Eye (tissue), 1 donor: ENCODE results near the gene NOPCHAP1.
A peak's percentile ranks its signal among the peaks of the same experiment; 100 is the strongest.
"Not testable (repeated sequence)": the region's sequence is repeated elsewhere in the genome, so short reads cannot be mapped to it uniquely, and the experiment has no call there.

Source experiments
- DNase-seq: peaks from one replicate; pipeline ENCODE4 v3.0.0-alpha.2; 2015

NOPCHAP1 gene, protein sequence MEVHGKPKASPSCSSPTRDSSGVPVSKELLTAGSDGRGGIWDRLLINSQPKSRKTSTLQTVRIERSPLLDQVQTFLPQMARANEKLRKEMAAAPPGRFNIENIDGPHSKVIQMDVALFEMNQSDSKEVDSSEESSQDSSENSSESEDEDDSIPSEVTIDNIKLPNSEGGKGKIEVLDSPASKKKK

DNA sequence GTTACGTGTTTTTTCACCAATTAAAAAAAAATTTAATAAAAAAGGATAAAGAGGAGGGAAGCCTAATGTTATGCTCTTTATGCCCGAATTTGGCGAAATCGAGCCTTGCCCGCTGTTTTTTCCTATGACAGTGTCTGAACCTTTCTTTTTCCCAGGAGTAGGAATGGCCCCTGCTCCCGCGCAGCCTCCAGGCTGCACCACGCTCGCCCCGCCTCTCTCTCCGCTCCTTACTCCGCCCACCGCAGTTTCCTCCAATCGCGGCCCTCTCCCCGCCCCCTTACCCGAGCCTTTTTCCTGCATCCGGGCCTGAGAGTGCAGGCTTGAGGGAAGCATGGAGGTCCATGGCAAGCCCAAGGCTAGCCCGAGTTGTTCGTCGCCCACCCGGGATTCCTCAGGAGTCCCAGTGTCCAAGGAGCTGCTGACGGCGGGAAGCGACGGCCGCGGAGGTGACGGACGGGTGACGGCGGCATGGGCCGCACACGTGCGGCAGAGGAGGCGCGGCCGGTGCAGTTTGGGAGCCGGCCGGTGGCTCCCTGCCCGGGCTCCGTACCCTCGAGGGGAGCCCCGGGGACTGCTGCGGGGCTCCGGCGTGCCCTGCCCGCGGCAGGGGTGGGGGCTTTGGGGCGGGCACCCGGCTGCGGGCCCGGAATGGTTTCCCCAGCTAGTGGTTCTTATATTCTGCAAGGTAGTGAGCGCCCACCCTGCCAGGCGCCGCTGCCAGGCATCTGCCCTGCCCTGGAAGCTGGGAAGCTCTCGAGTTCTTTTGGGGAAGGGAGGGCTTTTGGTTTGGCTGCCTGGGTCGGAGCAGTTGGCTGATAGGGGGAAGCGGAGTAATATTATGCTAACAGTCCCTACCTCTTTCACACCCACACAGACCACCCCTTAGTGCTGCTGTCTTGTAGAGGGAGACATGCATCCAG, at the start of gene NOPCHAP1:
Gene NOPCHAP1, plus strand, starts transcription at position 295 of the 920 bp plus-strand sequence. Its CDS starts 37 bp downstream, at position 332.
- DNase-seq: peak; percentile 97

DNA sequence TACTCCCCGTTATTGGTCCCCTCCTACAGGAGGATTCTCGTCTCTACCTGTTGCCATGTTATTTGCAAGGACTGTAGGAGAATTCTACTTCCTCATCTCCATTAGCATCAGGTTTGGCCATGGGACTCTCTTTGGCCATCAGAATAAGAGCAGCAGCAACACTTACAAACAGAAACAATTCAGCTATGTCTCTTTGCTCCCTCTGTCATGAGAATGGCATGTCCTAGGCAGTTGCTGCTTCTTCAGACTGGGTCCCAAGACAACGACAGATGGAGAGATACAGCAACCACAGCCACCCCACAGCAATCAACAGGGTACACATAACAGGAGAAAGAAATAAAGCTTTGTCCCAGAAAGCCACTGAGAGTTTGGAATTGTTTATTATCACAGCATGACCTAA, 47.7 kb upstream of the NOPCHAP1 start:
- DNase-seq: no peak

DNA sequence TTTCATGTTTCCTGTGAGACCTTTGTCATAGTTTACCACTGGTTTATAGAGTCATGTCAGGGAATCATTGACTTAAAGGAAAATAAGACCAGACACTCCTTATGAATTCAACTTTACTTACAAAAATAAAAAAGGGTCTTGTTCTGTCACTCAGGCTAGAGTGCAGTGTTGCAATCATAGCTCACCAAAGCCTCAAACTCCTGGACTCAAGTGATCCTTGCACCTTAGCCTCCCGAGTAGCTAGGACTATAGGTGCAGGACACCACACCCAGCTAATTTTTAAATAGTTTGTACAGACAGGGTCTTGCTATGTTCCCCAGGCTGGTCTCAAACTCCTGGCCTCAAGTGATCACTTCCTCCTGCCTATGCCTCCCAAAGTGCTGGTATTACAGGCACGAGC, 47.0 kb upstream of the NOPCHAP1 start:
- no peak for DNase-seq

DNA sequence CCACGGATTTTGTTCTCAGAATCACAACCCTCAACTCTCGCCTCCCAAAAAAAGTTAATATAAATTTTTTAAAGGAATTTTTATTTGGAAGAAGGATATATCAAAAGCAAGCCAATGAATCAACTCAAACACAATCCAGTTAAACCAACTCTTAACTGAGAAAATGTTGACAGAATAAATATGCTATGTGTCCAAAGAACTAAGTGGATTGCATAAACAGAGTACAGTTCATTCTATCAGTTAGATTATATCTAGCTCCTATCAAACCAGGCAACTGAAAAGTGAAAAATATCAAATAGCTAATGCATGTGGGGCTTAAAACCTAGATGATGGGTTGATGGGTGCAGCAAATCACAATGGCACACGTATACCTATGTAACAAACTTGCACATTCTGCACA, 44.7 kb upstream of the NOPCHAP1 start:
- no peak for DNase-seq

DNA sequence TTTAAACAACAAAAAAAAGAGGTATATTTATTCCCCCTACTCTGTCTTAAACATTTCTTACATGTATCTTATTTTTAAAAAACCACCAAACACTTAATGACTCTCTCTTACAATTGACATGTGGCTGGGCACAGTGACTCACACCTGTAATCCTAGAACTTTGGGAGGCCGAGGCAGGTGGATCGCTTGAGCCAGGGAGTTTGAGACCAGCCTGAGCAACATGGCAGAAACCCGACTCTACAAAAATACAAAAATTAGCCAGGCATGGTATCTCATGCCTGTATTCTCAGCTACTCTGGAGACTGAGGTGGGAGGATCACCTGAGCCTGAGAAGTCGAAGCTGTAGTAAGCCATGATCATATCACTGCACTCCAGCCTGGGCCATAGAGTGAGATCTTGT, 44.0 kb upstream of the NOPCHAP1 start:
- DNase-seq: no peak

DNA sequence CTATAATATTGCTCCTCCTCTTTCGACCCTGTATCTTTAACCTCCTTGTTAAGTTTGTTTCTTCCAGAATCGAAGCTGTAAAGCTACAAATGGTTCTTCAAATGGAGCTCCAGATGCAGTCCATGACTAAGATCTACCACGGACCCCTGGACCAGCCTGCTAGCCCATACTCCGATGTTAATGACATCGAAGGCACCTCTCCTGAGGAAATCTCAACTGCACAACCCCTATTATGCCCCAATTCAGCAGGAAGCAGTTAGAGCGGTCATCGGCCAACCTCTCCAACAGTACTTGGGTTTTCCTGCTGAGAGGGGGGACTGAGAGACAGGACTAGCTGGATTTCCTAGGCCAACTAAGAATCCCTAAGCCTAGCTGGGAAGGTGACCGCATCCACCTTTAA, 42.7 kb upstream of the NOPCHAP1 start:
- DNase-seq: not testable (repeated sequence)

DNA sequence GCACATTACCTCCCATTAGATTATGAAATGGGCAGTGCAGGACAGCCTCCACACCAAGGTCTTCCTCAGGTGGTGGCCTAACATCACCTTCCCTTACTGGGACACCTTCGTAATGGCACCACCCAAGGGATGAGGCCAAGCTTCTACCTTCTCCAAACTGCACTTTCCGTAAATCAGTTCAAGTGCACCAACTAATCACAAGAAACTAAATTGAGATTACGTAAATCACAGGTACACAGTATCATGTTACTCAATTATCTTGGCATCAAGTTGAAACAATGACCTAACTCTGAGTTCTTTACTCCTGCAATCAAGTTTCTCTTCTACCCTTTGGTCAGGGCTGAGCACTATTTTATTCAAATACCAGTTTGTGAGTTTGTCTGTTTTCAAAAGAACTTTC, 41.9 kb upstream of the NOPCHAP1 start:
- DNase-seq: no peak

DNA sequence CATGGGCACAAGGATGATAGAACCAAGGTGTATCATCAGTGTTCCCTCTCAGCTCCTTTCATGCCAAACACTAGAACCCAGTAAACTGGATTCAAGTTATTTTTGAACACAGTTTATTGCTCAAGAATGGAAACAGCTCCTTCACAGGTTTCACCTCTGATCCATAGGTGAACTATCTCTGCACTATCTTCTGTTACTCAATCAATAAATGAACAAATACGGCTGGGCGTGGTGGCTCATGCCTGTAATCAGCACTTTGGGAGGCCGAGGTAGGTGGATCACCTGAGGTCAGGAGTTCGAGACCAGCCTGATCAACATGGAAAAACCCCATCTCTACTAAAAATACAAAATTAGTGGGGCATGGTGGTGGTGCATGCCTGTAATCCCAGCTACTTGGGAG, 37.4 kb upstream of the NOPCHAP1 start:
- DNase-seq: not testable (repeated sequence)

DNA sequence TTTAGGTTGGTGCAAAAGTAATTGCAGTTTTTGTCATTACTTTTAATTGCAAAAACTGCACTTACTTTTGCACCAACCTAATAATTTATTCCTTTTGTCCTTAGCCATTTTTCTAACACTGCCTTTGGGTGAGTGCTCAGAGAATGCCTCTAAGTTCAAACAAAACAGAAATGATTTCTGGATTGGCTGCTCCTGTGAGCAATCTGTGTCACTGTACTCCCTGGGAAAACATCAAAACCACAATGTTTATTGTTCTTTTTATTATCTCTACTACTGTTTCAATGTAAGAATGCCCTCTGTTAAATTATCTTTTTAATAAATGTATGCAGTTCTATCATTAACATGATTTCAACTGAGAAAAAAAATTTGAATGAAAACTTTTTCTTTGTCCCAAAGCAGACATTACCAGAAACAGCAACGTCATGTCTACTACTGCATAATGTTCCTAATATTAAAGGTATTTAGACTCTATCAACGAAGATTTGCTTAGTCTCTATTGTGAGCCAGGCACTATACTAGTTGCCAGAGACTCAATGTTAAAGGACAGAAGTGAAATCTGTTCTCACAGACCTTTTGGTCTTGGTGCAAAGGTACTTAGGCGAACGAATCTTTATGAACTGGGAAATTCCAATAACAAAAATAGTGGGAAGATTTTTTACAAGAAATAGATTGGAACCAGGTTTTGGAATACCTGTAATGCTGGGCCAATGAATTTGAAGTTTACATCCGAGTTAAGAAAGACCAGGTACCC, 34.2 kb upstream of the NOPCHAP1 start:
- DNase-seq: no peak

DNA sequence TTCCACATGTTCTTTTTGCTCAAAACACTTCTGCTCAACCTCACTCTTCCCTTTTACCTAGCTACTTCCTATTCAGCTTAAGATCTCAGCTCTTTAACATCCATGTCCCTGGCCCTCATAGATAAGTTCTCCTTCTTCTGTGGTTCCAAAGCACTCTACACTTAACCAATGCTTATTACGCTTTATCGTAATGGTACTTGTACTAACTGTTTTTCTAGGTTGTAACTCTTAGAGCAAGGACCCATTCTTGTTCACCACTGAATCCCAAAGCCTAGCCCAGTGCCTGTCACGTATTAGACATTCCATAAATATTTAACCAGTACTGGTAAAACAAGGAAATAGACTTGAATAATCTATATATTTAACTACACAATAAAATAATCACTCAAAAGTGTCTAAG, 33.3 kb upstream of the NOPCHAP1 start:
- no peak for DNase-seq

DNA sequence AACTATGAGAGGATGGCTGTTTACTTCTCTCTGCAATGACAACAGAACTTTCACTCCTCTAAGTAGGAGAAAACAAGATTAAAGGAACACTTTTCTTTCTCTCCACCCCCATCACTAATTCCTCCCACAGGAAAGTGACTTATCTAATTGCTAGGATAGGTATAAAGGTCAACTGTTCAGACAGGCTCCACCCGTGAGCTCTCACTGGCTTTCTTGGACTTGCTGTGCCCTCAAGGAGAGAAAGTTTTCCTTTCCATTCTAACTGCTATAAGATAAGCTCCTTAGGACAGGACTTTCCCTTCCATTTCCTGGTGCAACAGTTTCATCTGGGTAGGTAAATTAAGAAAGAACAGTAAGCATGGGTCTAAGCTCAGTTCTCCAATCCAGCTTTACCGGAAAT, 32.8 kb upstream of the NOPCHAP1 start:
- no peak for DNase-seq

DNA sequence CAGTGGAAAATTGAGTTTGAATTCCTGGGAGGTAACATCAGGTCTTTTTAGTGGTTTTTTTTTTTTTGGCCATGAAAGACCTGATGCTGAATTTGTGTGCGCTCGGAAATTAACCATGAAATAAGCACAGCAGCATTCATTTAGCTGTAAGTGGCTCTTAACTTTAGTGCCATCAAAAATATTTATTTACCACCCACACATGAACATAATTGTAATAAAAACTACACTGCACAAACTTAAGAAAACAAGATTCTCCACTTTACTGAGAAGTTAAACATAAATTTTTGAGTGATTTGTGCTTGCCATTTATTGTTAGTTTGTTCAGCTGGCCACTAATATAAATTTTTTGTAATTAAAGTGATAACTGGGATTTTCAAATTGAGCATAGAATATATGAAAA, 30.4 kb upstream of the NOPCHAP1 start:
- no peak for DNase-seq

DNA sequence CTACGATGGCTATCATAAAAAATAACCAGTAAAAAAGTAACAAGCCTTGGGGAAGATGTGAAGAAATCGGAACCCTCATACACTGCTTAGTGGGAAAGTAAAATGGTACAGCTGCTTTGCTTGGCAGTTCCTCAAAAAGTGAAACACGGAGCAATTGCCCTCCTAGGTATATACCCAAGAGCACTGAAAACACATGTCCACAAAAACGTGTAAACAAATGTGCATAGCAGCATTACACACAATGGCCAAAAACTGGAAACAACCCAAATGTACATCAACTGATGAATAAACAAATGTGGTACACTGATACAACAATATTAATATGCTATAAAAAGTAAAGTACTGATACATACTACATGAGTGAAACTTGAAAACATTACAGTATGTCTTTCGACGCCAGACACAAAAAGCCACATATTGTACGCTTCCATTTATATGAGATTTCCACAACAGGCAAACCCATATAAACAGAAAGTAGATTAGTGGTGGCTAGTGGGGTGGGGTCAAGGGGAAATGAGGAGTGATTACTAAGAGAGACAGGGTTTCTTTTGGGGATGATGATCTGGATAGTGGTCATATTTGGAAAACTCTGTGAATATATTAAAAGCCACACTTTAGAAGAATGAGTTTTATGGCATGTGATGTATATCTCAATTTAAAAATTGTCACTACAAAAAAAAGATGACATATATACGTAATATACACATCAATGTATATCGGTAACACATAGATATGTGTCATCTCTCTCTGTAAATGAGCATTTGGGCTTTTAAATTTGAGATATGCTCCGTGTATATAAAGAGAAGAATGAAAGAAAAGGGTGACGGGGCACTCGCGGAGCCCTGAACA, 29.0 kb upstream of the NOPCHAP1 start:
- no peak for DNase-seq

DNA sequence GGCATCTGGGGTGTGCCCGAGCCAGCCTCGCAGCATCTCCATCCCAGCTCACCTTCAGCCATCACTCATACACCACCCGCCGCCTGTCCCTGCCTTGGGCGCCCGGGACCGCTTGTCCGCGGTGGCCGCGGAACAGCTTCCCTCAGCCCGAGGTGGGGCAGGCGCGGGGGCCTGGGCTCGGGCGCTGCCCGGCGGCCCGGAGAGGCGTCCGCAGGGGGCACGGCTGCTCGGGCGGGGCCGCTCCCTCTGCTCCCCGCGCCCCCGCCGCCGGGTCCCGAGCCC, 28.5 kb upstream of the NOPCHAP1 start:
- no peak for DNase-seq

DNA sequence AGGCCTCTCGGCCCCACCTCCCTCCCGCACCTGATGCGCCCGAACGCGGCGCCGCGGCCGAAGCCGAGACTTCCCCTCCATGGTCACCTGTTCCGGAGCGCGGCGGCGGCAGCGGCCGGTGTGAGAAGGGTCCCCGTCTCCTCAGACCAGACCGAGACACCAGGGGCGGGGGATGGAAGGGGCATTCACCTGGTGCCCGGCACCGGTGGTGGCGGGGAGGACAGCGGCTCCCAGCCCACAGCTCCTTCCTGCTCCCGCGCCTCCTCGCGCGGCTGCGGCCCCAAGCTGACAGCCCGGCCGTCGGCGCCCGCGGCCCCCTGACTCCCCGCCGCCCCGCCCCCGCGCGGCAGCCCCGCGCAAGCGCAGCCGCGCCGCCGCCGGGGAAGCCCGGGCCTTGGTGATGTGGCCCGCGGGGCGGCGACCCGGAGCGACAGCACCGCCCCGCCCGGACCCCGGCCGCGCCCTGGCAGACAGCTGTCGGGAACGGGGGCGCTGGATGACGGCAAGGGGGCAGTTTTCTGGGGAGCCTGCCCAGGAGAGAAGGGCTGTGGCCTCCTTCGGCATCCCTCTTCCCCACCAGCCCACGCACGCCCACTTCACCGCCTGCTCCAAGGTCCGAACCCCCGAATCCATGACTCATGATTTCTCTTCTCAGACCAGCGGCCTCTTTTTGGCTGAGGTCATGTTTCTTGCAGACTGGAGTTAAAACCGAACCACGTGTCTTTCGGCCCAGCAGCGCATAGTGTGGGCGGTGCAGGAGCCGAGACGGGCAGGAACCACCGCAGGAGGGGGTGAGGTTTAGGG, 27.9 kb upstream of the NOPCHAP1 start, which contains the start of gene SLC41A2:
Gene SLC41A2, minus strand, starts transcription at position 290 of the 804 bp plus-strand sequence. CDS start 29,763 bp downstream, outside the sequence.
- peak; percentile 90 for DNase-seq

DNA sequence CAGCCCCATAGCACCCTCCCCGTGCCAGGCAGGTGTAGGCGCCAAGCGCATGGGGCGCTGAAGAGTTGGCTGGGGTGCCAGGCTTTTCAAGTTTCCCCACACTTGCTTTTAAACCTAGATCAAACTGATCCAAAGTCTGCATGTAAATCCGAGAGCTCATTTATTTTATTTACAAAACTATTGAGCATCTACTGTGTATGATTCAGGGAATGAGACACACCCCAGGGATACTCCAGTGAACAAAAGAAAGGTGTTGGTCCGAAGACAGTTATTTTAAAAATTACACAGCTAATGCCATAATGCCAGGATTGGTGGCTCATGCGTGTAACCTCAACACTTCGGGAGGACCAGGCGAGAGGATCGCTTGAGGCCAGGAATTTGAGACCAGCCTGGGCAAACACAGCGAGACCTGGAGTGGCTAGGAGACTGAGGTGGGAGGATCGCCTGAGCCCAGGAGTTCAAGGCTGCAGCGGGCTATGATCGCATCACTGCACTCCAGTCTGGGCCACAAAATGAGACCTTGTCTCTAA, 27.2 kb upstream of the NOPCHAP1 start:
- DNase-seq: no peak

DNA sequence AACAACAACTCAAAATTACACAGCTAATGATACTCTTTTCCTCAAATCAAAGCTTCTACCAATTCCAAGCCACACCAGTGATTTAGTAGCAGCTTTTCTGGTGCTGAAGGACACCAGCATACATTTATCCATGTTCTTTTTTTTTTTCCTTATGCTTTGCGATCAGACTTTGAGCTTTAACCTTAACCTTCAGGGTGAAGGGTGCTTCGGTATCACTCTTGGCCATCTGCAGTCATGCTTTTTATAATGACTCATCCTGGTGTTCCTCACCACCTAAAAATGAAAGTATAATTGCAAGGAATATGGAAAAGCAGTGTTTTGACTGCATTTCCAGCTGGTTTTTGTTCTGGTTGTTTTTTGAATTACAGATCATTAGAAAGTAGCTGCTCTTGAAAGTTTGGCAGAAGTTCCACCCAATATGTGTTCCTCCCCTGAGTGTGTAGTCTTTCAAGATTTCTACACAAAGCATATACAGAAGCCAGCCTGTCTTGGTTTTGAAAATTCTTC, 26.7 kb upstream of the NOPCHAP1 start:
- DNase-seq: peak; percentile 31

DNA sequence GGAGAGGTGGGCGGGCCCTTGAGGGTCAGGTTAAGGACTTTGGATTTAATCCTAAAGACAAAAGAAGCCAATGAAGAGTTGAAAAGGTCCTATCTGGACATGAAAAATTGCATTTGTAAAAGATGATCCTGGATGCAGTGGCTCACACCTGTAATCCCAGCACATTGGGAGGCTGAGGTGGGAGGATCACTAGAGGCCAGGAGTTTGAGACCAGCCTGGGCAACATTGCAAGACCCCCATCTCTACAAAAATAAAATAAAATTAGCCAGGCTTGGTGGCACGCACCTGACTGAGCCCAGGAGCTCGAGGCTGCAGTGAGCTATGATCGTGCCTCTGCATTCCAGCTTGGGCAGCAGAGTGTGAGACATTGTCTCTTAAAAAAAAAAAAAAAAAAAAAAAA, 25.7 kb upstream of the NOPCHAP1 start:
- DNase-seq: no peak

DNA sequence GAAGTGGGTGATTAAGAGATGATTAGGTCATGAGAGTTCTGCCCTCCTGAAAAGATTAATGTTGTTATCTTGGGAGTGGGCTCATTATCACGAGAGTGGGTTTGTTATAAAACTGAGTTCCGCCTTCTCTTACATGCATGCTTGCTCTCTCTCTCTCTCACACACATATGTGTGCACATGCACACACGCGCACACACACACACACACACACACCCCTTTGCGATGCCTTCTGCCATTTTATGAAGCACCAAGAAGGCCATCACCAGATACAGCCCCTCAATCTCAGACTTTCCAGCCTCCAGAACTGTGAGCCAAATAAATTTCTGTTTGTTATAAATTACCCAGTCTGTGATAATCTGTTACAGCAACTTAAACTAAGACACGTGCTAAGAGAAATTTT, 22.4 kb upstream of the NOPCHAP1 start:
- DNase-seq: no peak

DNA sequence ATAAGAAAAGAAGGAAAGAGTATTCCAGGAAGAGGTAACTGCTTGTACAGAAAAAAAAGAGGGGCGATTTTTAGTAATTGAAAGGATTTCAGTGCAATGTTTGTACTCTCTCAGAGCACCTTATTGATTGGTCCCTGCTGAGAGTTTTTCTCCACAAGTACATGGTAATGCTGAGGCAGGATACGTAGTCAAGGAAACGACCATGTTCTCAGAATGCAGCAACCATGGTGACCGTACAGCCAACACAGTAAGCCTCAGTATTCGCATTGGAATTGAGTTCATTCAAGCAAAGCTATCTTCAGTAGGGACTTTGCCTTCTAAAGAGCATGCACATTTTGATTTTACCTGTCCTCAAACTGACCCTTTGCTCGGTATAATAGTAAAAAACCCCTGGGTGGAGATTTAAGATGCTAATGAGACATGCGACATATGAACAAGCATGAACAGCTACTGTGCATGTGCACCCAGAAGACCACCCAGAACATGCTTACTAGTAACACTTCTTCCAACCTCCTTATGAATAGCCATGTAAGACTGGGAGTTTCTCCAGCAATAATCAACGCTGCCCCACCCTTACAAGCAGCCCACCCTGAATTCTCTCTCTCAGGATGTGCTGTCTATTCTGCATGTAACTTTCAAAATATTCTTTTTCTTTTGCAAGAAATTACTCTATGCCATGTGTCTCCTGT, 21.8 kb upstream of the NOPCHAP1 start:
- DNase-seq: peak; percentile 65

DNA sequence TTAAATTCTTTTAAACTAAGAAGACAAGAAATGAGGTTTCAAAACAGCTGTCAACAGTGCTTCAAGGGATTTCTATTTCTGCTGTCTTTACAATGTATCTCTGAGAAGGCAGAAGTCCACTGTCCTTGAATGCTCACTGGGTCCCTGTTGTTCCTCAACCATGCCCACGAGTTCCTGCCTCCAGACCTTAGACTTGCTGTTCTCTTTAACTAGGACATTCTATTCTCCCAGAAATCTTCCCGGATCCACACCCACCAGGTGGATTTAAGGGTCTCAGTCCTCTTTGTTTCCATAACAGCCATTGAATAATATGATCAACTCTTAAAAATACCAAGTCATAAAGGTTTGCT, 21.3 kb upstream of the NOPCHAP1 start:
- DNase-seq: no peak
